Caki2 (cell line): ENCODE results near the gene CDC14A. TPM values are rescaled to one million over a fixed set of nuclear protein-coding genes. Genes with fewer than 3 reads are reported as not detected.

Experiments
- total RNA-seq: library from RNA; depleted of rRNA; stranded (reverse); fragments of >200 nt; shearing (Covaris generic); gene quantifications from 2 replicates; pipeline ENCODE4 v1.2.3, GENCODE V29; 2014; ENCODE audit warnings: low replicate concordance; rRNA removed

The CDC14A gene
- total RNA-seq, 1 experiment from 2014 or later: 5.1 TPM

Other genes starting within 250 kb of the CDC14A start
- 2.9 and 4.3 TPM in 2 replicates for gene SASS6, start 219.6 kb upstream of the CDC14A start, total RNA-seq
- gene TRMT13, start 219.3 kb upstream of the CDC14A start, total RNA-seq: 1.7 and 8.7 TPM in 2 replicates
- gene LRRC39, start 174.2 kb upstream of the CDC14A start, total RNA-seq: 0.12 TPM in 1 of 2 replicates, not detected in the other
- 1.2 and 1.8 TPM in 2 replicates for gene DBT, start 102.7 kb upstream of the CDC14A start, total RNA-seq
- 17.9 and 21.3 TPM in 2 replicates for gene RTCA, start 86.3 kb upstream of the CDC14A start, total RNA-seq
- not detected in 2 replicates for gene GPR88, start 185.6 kb downstream of the CDC14A start, total RNA-seq